ENCODE results near the gene DOC2A.

DOC2A gene

DNA sequence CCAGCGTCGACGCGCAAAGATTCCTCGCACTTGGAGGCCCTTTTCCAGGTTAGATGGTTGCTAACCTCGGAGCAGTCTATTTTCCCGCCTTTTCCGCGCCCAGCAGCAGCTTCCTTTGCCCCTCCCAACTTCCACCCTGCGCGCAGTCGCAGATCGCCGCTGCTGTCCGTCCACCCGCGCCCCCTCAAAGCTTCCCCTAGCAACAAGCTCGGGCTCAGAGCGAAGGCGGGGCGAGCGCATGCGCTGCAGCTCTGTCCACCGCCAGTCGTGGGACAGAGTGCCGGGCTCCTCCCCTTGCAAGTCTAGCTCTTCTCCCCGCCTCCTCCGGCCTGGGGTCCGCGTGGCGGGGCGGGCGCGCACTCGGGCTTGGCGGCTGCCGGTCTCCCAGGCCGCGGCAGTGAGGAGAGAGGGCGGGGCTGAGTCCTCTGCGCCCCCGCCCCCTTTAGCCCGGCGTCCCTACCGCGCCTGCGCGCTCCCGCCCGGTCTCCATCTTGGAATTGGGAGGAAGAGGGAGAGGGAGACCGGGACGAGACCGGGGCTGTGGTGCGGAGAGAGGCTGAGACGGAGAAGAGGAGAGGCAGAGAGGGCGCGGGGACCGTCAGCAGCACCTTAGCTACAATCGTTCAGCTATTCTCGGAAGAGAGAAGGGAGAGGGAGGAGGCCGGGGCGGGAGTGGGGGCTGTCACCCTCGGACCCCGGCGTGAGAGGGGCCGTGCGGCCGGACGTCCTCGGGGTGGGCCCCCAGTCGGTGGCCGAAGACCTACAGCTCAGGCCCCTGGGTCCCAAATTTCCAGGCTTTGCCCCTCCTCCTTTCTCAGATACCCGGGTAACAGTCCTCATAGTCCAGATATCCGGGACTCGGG is 37.2 kb downstream of the DOC2A start, which contains the start of gene TAOK2 (continued):
- TF ChIP-seq, protein P1, sequence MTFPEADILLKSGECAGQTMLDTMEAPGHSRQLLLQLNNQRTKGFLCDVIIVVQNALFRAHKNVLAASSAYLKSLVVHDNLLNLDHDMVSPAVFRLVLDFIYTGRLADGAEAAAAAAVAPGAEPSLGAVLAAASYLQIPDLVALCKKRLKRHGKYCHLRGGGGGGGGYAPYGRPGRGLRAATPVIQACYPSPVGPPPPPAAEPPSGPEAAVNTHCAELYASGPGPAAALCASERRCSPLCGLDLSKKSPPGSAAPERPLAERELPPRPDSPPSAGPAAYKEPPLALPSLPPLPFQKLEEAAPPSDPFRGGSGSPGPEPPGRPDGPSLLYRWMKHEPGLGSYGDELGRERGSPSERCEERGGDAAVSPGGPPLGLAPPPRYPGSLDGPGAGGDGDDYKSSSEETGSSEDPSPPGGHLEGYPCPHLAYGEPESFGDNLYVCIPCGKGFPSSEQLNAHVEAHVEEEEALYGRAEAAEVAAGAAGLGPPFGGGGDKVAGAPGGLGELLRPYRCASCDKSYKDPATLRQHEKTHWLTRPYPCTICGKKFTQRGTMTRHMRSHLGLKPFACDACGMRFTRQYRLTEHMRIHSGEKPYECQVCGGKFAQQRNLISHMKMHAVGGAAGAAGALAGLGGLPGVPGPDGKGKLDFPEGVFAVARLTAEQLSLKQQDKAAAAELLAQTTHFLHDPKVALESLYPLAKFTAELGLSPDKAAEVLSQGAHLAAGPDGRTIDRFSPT (tag by site-specific recombination; IDR thresholded peaks at IDR 0.05) = no peak
- TF ChIP-seq, protein P2, sequence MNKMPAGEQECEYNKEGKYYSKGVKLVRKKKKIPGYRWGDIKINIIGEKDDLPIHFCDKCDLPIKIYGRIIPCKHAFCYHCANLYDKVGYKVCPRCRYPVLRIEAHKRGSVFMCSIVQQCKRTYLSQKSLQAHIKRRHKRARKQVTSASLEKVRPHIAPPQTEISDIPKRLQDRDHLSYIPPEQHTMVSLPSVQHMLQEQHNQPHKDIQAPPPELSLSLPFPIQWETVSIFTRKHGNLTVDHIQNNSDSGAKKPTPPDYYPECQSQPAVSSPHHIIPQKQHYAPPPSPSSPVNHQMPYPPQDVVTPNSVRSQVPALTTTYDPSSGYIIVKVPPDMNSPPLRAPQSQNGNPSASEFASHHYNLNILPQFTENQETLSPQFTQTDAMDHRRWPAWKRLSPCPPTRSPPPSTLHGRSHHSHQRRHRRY (tag by site-specific recombination; IDR thresholded peaks at IDR 0.05) = no peak
- TF ChIP-seq ZNF23 (tag by site-specific recombination; IDR thresholded peaks at IDR 0.05; ENCODE audit: borderline replicate concordance) = no peak
- peak; percentile 95 for TF ChIP-seq KLF9 (tag by site-specific recombination; IDR thresholded peaks at IDR 0.05; ENCODE audit: low read depth)
- no peak for TF ChIP-seq RBAK (tag by site-specific recombination; IDR thresholded peaks at IDR 0.05)
- TF ChIP-seq ZNF664 (tag by site-specific recombination; IDR thresholded peaks at IDR 0.05) = no peak
- no peak for TF ChIP-seq TRIM28 (IDR thresholded peaks at IDR 0.05; ENCODE audit: borderline replicate concordance, low read length)
- TF ChIP-seq, protein P3, sequence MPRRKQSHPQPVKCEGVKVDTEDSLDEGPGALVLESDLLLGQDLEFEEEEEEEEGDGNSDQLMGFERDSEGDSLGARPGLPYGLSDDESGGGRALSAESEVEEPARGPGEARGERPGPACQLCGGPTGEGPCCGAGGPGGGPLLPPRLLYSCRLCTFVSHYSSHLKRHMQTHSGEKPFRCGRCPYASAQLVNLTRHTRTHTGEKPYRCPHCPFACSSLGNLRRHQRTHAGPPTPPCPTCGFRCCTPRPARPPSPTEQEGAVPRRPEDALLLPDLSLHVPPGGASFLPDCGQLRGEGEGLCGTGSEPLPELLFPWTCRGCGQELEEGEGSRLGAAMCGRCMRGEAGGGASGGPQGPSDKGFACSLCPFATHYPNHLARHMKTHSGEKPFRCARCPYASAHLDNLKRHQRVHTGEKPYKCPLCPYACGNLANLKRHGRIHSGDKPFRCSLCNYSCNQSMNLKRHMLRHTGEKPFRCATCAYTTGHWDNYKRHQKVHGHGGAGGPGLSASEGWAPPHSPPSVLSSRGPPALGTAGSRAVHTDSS (tag by site-specific recombination; IDR thresholded peaks at IDR 0.05) = 0 out of 2 replicates have a peak, but pooled peaks have one; percentile 6
- TF ChIP-seq ZNF155 (tag by site-specific recombination; IDR thresholded peaks at IDR 0.05) = no peak
- TF ChIP-seq ZNF610 (tag by site-specific recombination; IDR thresholded peaks at IDR 0.05; ENCODE audit: borderline replicate concordance) = 0 out of 2 replicates have a peak, but pooled peaks have one; percentile 67
- TF ChIP-seq KLF1 (tag by site-specific recombination; IDR thresholded peaks at IDR 0.05) = peak; percentile 58; the same call in 1 of the 2 replicates
- TF ChIP-seq, protein P4, sequence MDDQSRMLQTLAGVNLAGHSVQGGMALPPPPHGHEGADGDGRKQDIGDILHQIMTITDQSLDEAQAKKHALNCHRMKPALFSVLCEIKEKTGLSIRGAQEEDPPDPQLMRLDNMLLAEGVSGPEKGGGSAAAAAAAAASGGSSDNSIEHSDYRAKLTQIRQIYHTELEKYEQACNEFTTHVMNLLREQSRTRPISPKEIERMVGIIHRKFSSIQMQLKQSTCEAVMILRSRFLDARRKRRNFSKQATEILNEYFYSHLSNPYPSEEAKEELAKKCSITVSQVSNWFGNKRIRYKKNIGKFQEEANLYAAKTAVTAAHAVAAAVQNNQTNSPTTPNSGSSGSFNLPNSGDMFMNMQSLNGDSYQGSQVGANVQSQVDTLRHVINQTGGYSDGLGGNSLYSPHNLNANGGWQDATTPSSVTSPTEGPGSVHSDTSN (CRISPR knock-in tag; IDR thresholded peaks at IDR 0.05) = peak; percentile 45; the same call in 1 of the 2 replicates
- TF ChIP-seq ZNF561 (tag by site-specific recombination; IDR thresholded peaks at IDR 0.05; ENCODE audit: borderline replicate concordance) = peak; percentile 59
- TF ChIP-seq ZNF626 (tag by site-specific recombination; IDR thresholded peaks at IDR 0.05) = no peak
- TF ChIP-seq, protein P5, sequence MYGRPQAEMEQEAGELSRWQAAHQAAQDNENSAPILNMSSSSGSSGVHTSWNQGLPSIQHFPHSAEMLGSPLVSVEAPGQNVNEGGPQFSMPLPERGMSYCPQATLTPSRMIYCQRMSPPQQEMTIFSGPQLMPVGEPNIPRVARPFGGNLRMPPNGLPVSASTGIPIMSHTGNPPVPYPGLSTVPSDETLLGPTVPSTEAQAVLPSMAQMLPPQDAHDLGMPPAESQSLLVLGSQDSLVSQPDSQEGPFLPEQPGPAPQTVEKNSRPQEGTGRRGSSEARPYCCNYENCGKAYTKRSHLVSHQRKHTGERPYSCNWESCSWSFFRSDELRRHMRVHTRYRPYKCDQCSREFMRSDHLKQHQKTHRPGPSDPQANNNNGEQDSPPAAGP (tag by site-specific recombination; IDR thresholded peaks at IDR 0.05) = peak; percentile 69
- TF ChIP-seq ZNF624 (tag by site-specific recombination; IDR thresholded peaks at IDR 0.05) = no peak
- no peak for TF ChIP-seq SCRT1 (tag by site-specific recombination; IDR thresholded peaks at IDR 0.05; ENCODE audit: borderline replicate concordance)
- peak; percentile 99 for TF ChIP-seq IKZF3 (tag by site-specific recombination; IDR thresholded peaks at IDR 0.05)
- peak; percentile 92 for TF ChIP-seq SETDB1 (IDR thresholded peaks at IDR 0.05; ENCODE audit: insufficient read length, low read length)
- peak; percentile 92 for TF ChIP-seq ZBTB17 (tag by site-specific recombination; IDR thresholded peaks at IDR 0.05)
- peak; percentile 68; the same call in 1 of the 2 replicates for TF ChIP-seq ZNF501 (tag by site-specific recombination; IDR thresholded peaks at IDR 0.05)
- no peak for TF ChIP-seq ZIC2 (tag by site-specific recombination; IDR thresholded peaks at IDR 0.05)
- TF ChIP-seq ZNF292 (tag by site-specific recombination; IDR thresholded peaks at IDR 0.05; ENCODE audit: borderline replicate concordance, low read depth) = no peak
- TF ChIP-seq ZNF837 (tag by site-specific recombination; IDR thresholded peaks at IDR 0.05) = no peak
- 0 out of 2 replicates have a peak, but pooled peaks have one; percentile 35 for TF ChIP-seq ZNF843 (tag by site-specific recombination; IDR thresholded peaks at IDR 0.05)
- TF ChIP-seq ZNF658 (tag by site-specific recombination; IDR thresholded peaks at IDR 0.05) = no peak
- TF ChIP-seq, protein P6, sequence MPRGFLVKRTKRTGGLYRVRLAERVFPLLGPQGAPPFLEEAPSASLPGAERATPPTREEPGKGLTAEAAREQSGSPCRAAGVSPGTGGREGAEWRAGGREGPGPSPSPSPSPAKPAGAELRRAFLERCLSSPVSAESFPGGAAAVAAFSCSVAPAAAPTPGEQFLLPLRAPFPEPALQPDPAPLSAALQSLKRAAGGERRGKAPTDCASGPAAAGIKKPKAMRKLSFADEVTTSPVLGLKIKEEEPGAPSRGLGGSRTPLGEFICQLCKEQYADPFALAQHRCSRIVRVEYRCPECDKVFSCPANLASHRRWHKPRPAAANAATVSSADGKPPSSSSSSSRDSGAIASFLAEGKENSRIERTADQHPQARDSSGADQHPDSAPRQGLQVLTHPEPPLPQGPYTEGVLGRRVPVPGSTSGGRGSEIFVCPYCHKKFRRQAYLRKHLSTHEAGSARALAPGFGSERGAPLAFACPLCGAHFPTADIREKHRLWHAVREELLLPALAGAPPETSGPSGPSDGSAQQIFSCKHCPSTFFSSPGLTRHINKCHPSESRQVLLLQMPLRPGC (tag by site-specific recombination; IDR thresholded peaks at IDR 0.05) = 0 out of 2 replicates have a peak, but pooled peaks have one; percentile 18
- TF ChIP-seq, protein P7, sequence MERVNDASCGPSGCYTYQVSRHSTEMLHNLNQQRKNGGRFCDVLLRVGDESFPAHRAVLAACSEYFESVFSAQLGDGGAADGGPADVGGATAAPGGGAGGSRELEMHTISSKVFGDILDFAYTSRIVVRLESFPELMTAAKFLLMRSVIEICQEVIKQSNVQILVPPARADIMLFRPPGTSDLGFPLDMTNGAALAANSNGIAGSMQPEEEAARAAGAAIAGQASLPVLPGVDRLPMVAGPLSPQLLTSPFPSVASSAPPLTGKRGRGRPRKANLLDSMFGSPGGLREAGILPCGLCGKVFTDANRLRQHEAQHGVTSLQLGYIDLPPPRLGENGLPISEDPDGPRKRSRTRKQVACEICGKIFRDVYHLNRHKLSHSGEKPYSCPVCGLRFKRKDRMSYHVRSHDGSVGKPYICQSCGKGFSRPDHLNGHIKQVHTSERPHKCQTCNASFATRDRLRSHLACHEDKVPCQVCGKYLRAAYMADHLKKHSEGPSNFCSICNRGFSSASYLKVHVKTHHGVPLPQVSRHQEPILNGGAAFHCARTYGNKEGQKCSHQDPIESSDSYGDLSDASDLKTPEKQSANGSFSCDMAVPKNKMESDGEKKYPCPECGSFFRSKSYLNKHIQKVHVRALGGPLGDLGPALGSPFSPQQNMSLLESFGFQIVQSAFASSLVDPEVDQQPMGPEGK (tag by site-specific recombination; IDR thresholded peaks at IDR 0.05) = peak; percentile 98
- TF ChIP-seq ZXDB (tag by site-specific recombination; IDR thresholded peaks at IDR 0.05) = peak; percentile 88
